GM12875 (cell line): ENCODE measurements around the gene ARFIP2.

ENCODE experiments used
- H3K4me3 ChIP-seq: one replicate; pipeline ENCODE4 v1.5.1; 2011; ENCODE audit warnings: low read depth, low read length, control low read depth
- TF ChIP-seq, protein P1 (sequence below): IDR thresholded peaks from 2 replicates; pipeline ENCODE4 v1.5.1; 2011; ENCODE audit warnings: low read depth, mild to moderate bottlenecking, control low read depth, inconsistent platforms, low read length, moderate library complexity, borderline replicate concordance; ENCODE audit not compliant: insufficient read depth

ARFIP2 gene

GRCh38 chr11:6489306-6489705 lies 8.2 kb upstream of the ARFIP2 start:
- H3K4me3 ChIP-seq: no peak overlapping the region
- TF ChIP-seq, protein P1, sequence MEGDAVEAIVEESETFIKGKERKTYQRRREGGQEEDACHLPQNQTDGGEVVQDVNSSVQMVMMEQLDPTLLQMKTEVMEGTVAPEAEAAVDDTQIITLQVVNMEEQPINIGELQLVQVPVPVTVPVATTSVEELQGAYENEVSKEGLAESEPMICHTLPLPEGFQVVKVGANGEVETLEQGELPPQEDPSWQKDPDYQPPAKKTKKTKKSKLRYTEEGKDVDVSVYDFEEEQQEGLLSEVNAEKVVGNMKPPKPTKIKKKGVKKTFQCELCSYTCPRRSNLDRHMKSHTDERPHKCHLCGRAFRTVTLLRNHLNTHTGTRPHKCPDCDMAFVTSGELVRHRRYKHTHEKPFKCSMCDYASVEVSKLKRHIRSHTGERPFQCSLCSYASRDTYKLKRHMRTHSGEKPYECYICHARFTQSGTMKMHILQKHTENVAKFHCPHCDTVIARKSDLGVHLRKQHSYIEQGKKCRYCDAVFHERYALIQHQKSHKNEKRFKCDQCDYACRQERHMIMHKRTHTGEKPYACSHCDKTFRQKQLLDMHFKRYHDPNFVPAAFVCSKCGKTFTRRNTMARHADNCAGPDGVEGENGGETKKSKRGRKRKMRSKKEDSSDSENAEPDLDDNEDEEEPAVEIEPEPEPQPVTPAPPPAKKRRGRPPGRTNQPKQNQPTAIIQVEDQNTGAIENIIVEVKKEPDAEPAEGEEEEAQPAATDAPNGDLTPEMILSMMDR: no peak

- no peak overlapping the region for H3K4me3 ChIP-seq
- TF ChIP-seq, protein P1: no peak
These were observed 7.7 kb upstream of the ARFIP2 start for GRCh38 chr11:6488821-6489220.

DNA sequence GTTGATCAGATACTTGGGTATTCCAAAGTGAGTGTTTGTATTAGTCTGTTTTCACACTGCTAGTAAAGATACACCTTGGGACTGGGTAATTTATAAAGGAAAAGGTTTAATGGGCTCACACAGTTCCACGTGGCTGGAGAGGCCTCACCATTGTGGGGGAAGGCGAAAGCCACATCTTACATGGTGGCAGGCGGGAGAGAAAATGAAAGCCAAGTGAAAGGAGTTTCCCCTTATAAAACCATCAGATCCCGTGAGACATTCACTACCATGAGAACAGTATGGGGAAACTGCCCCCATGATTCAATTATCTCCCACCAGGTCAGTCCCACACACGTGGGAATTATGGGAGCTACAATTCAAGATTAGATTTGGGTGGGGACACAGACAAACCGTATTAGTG lies 7.2 kb upstream of the ARFIP2 start:
- TF ChIP-seq, protein P1: no peak
- H3K4me3 ChIP-seq: no peak overlapping the region

DNA sequence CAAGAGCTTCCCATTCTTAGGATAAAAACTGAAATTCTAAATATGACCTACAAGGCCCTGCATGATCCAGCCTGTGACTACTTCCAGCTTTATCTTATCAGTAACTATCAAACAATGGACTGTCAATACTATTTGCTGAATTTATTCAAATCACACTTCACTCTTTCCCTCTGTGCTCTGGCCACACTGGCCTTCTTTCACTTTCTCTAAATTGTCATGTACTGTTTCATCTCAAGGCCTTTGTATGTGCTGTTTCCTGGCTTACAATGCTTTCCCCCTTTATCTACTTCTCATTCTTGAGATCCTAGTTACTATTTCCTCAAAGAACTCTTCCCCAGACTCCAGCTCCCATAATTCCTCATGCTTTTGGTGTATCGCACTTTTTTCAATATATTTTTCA lies 5.8 kb upstream of the ARFIP2 start:
- TF ChIP-seq, protein P1: no peak
- H3K4me3 ChIP-seq: no peak overlapping the region

DNA sequence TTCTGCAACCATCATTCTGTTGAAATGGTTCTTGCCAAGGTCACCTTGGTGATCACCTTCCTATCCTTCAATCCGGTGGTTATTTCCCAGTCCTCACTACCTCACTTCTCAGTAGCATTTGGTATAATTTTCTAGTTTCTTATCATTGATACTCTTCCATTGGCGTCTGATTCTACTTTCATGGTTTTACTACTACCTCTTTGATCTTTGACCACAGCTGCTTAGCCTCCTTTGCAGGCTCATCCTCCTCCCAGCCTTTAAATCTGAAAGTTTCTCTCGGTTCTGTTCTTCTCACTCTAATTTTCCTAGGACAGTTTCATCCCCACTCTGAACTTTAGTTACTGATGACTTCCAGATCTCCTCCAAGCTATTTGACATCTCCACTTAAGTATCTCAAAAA lies 5.1 kb upstream of the ARFIP2 start:
- H3K4me3 ChIP-seq: no peak overlapping the region
- TF ChIP-seq, protein P1: no peak

DNA sequence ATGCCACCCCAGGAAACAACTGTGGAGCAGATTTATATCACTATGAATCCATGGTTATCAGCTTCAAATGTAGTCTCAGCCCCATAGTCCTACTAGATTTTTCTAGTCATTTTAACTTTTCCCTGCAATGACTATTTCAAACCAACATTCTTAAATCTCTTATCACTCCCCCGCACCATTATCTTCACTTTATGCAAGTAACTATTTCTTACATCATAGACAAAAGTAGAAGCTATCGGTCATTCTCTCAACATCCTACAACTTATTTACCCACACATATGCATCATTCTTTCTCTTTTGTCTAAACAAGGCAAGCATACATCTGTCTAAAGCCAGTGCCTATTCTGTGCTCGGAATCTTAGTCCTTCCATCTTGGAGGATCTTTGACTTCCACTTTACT lies 4.5 kb upstream of the ARFIP2 start:
- no peak overlapping the region for H3K4me3 ChIP-seq
- TF ChIP-seq, protein P1: no peak

DNA sequence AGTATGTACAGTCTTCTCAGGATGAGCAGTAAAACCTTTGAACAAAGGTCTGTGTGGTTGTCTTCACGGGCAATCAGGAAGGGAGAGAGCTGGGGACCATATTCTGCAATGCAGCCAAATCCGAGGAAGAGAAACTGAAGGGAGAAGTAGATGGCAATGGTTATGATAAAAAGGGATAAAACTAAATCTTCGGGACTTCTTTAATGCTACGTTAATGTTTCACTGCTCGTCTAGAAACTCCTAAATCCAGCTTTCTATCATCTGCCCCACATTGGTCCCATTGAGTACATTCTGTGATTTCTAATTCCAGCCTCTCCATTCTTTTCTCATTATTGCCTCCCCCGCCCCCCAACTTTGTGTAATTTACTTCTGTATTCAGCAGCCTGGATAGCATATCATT lies 1.9 kb upstream of the ARFIP2 start:
- no peak overlapping the region for H3K4me3 ChIP-seq
- TF ChIP-seq, protein P1: no peak
